GM23338 (cell line): ENCODE results near the gene PHACTR1. TPM values are rescaled to one million over a fixed set of nuclear protein-coding genes. Genes with fewer than 3 reads are reported as not detected.

Experiments used
- ATAC-seq: fragments of 200-7000 bp; cut with Tn5 transposase; 3 replicates; pipeline ENCODE4 v1.9.1; 2020
- DNase-seq: peaks from one replicate; pipeline ENCODE4 v3.0.0-alpha.2; 2015; ENCODE audit warnings: low spot score
- H2AFZ ChIP-seq: fragments of 200-600 bp; sonication (generic); 2 replicates; pipeline ENCODE4 v1.8.0; 2016; ENCODE audit warnings: antibody characterized with exemption, mild to moderate bottlenecking, moderate library complexity
- H3F3A ChIP-seq: fragments of 200-600 bp; sonication (generic); replicated peaks from 2 replicates; pipeline ENCODE4 v1.8.0; 2017; ENCODE audit warnings: antibody characterized with exemption, mixed run types, low read depth
- H3K27ac ChIP-seq: fragments of 200-600 bp; sonication (generic); 2 replicates; pipeline ENCODE4 v1.6.1; 2016; ENCODE audit warnings: low read depth
- H3K27me3 ChIP-seq: fragments of 200-600 bp; sonication (generic); 2 replicates; pipeline ENCODE4 v1.8.0; 2016; ENCODE audit warnings: mild to moderate bottlenecking, mixed run types, moderate library complexity; ENCODE audit not compliant: insufficient read depth
- H3K36me3 ChIP-seq: fragments of 200-600 bp; sonication (generic); 2 replicates; pipeline ENCODE4 v1.8.0; 2016; ENCODE audit warnings: mild to moderate bottlenecking; ENCODE audit not compliant: insufficient read depth
- H3K4me1 ChIP-seq: fragments of 200-600 bp; sonication (generic); 2 replicates; pipeline ENCODE4 v1.8.0; 2016; ENCODE audit warnings: mild to moderate bottlenecking, moderate library complexity; ENCODE audit not compliant: insufficient read depth
- H3K4me2 ChIP-seq: fragments of 200-600 bp; sonication (generic); 2 replicates; pipeline ENCODE4 v1.7.1; 2017; ENCODE audit warnings: mixed run types
- H3K4me3 ChIP-seq: fragments of 200-600 bp; sonication (generic); 2 replicates; pipeline ENCODE4 v1.6.1; 2016; ENCODE audit warnings: mixed run types
- H3K79me2 ChIP-seq: fragments of 200-600 bp; sonication (generic); replicated peaks from 2 replicates; pipeline ENCODE4 v1.8.0; 2017; ENCODE audit warnings: mild to moderate bottlenecking; ENCODE audit not compliant: insufficient read depth
- H3K9me2 ChIP-seq: fragments of 200-600 bp; sonication (generic); 2 replicates; pipeline ENCODE4 v1.8.0; 2017; ENCODE audit not compliant: insufficient read depth
- H4K20me1 ChIP-seq: fragments of 200-600 bp; sonication (generic); replicated peaks from 2 replicates; pipeline ENCODE4 v1.8.0; 2017; ENCODE audit warnings: mild to moderate bottlenecking; ENCODE audit not compliant: insufficient read depth
- H3K27ac Mint-ChIP-seq: 2 replicates; pipeline ENCODE4 v1.8.0; 2020; ENCODE audit warnings: inconsistent platforms, mild to moderate bottlenecking, moderate library complexity, mixed read lengths
- H3K27me3 Mint-ChIP-seq: 3 replicates; pipeline ENCODE4 v1.8.0; 2022; ENCODE audit warnings: low read depth, mild to moderate bottlenecking, moderate library complexity, mixed read lengths, inconsistent platforms; ENCODE audit not compliant: insufficient read depth, poor library complexity
- H3K36me3 Mint-ChIP-seq: 3 replicates; pipeline ENCODE4 v1.8.0; 2021; ENCODE audit warnings: low read depth, mild to moderate bottlenecking, inconsistent platforms, moderate library complexity, mixed read lengths
- H3K4me1 Mint-ChIP-seq: 3 replicates; pipeline ENCODE4 v1.8.0; 2020; ENCODE audit warnings: mild to moderate bottlenecking, inconsistent platforms, mixed read lengths
- H3K4me3 Mint-ChIP-seq: 3 replicates; pipeline ENCODE4 v1.8.0; 2021; ENCODE audit warnings: moderate library complexity, mild to moderate bottlenecking, inconsistent platforms, mixed read lengths
- H3K9me3 Mint-ChIP-seq: 3 replicates; pipeline ENCODE4 v1.8.0; 2020; ENCODE audit warnings: moderate library complexity, mild to moderate bottlenecking, inconsistent platforms, mixed read lengths
- EZH2 ChIP-seq: fragments of 200-600 bp; sonication (generic); IDR thresholded peaks from one replicate; pipeline ENCODE4 v1.8.0; 2017; ENCODE audit warnings: antibody characterized with exemption, mild to moderate bottlenecking, low read depth; ENCODE audit not compliant: unreplicated experiment
- EZH2phosphoT487 ChIP-seq: fragments of 200-600 bp; sonication (generic); IDR thresholded peaks from one replicate; pipeline ENCODE4 v1.8.1; 2018; ENCODE audit warnings: antibody characterized with exemption; ENCODE audit not compliant: unreplicated experiment
- JUNB ChIP-seq: IDR thresholded peaks from one replicate; pipeline ENCODE4 v1.6.1; 2016; ENCODE audit warnings: antibody characterized with exemption; ENCODE audit not compliant: unreplicated experiment
- NANOG ChIP-seq: IDR thresholded peaks from 2 replicates; pipeline ENCODE4 v1.6.1; 2016; ENCODE audit warnings: antibody characterized with exemption, borderline replicate concordance
- POLR2AphosphoS5 ChIP-seq: IDR thresholded peaks from 2 replicates; pipeline ENCODE4 v1.6.1; 2016; ENCODE audit warnings: antibody characterized with exemption, low read depth
- STAT1 ChIP-seq: IDR thresholded peaks from one replicate; pipeline ENCODE4 v1.6.1; 2016; ENCODE audit warnings: antibody characterized with exemption; ENCODE audit not compliant: unreplicated experiment
- ZNF114 ChIP-seq: fragments of 250-450 bp; sonication (Bioruptor Pico); IDR thresholded peaks from 2 replicates; pipeline ENCODE4 v1.5.0; 2020; ENCODE audit warnings: mild to moderate bottlenecking, moderate library complexity
- ZNF331 ChIP-seq: fragments of 250-450 bp; sonication (Bioruptor Pico); IDR thresholded peaks from 2 replicates; pipeline ENCODE4 v1.5.0; 2020; ENCODE audit warnings: low read depth, mild to moderate bottlenecking, moderate library complexity
- polyA plus RNA-seq: library from polyadenylated mRNA; unstranded; fragments of >200 nt; fragmentation: Nextera tagmentation; extraction: Ambion mirVana; gene quantifications from 2 replicates; pipeline ENCODE4 v1.2.1, GENCODE V29; 2016
- total RNA-seq: library from RNA; depleted of rRNA; stranded (reverse); fragments of >200 nt; shearing (Covaris generic); gene quantifications from 2 replicates; pipeline ENCODE4 v1.2.3, GENCODE V29; 2014
- TF ChIP-seq, protein P1 (sequence below): fragments of 250-450 bp; sonication (Bioruptor Pico); IDR thresholded peaks from 2 replicates; pipeline ENCODE4 v1.5.0; 2020; ENCODE audit warnings: mild to moderate bottlenecking, moderate library complexity
- TF ChIP-seq, protein P2 (sequence below), 2 experiments: fragments of 200-600 bp in 1 of 2; sonication (generic) in 1 of 2; conservative IDR thresholded peaks; 2 replicates each; pipeline versions ENCODE4 v1.5.1 to v1.6.1; 2016 to 2017; ENCODE audit warnings: antibody characterized with exemption in 2 of 2, low read depth in 2 of 2, mild to moderate bottlenecking in 2 of 2, moderate library complexity in 1 of 2
- TF ChIP-seq, protein P3 (sequence below): IDR thresholded peaks from one replicate; pipeline ENCODE4 v1.6.1; 2018; ENCODE audit warnings: antibody characterized with exemption; ENCODE audit not compliant: unreplicated experiment
- TF ChIP-seq, protein P4 (sequence below): IDR thresholded peaks from 2 replicates; pipeline ENCODE4 v1.6.1; 2016; ENCODE audit warnings: antibody characterized with exemption

The PHACTR1 gene
- total and polyA plus RNA-seq, 2 experiments from 2014 or later = 5.9 to 19.3 TPM

DNA sequence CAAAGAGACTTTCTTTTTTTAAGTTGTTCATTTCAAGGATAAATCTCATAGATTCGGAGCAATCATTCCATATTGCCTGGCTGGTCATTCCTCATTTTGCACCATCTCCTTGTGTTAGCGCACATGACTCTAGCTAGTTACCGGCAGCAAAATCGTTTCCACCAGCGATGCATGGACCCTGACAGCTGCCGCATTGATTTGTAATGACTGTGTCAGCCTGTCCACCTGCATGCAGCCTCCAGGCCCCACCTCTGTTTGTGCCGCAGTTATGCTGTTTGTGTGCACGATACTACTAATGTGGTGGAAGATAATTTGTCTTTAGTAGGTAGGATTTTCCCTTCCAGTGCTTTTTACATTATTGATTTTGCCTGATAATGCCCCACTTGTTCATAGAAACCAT, 447.7 kb downstream of the PHACTR1 start (continued):
- TF ChIP-seq, protein P1, sequence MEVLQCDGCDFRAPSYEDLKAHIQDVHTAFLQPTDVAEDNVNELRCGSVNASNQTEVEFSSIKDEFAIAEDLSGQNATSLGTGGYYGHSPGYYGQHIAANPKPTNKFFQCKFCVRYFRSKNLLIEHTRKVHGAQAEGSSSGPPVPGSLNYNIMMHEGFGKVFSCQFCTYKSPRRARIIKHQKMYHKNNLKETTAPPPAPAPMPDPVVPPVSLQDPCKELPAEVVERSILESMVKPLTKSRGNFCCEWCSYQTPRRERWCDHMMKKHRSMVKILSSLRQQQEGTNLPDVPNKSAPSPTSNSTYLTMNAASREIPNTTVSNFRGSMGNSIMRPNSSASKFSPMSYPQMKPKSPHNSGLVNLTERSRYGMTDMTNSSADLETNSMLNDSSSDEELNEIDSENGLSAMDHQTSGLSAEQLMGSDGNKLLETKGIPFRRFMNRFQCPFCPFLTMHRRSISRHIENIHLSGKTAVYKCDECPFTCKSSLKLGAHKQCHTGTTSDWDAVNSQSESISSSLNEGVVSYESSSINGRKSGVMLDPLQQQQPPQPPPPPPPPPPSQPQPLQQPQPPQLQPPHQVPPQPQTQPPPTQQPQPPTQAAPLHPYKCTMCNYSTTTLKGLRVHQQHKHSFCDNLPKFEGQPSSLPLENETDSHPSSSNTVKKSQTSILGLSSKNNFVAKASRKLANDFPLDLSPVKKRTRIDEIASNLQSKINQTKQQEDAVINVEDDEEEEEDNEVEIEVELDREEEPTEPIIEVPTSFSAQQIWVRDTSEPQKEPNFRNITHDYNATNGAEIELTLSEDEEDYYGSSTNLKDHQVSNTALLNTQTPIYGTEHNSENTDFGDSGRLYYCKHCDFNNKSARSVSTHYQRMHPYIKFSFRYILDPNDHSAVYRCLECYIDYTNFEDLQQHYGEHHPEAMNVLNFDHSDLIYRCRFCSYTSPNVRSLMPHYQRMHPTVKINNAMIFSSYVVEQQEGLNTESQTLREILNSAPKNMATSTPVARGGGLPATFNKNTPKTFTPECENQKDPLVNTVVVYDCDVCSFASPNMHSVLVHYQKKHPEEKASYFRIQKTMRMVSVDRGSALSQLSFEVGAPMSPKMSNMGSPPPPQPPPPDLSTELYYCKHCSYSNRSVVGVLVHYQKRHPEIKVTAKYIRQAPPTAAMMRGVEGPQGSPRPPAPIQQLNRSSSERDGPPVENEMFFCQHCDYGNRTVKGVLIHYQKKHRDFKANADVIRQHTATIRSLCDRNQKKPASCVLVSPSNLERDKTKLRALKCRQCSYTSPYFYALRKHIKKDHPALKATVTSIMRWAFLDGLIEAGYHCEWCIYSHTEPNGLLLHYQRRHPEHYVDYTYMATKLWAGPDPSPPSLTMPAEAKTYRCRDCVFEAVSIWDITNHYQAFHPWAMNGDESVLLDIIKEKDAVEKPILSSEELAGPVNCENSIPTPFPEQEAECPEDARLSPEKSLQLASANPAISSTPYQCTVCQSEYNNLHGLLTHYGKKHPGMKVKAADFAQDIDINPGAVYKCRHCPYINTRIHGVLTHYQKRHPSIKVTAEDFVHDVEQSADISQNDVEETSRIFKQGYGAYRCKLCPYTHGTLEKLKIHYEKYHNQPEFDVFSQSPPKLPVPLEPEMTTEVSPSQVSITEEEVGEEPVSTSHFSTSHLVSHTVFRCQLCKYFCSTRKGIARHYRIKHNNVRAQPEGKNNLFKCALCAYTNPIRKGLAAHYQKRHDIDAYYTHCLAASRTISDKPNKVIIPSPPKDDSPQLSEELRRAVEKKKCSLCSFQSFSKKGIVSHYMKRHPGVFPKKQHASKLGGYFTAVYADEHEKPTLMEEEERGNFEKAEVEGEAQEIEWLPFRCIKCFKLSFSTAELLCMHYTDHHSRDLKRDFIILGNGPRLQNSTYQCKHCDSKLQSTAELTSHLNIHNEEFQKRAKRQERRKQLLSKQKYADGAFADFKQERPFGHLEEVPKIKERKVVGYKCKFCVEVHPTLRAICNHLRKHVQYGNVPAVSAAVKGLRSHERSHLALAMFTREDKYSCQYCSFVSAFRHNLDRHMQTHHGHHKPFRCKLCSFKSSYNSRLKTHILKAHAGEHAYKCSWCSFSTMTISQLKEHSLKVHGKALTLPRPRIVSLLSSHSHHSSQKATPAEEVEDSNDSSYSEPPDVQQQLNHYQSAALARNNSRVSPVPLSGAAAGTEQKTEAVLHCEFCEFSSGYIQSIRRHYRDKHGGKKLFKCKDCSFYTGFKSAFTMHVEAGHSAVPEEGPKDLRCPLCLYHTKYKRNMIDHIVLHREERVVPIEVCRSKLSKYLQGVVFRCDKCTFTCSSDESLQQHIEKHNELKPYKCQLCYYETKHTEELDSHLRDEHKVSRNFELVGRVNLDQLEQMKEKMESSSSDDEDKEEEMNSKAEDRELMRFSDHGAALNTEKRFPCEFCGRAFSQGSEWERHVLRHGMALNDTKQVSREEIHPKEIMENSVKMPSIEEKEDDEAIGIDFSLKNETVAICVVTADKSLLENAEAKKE (CRISPR knock-in tag) = no peak
- TF ChIP-seq NANOG (no peak), EZH2phosphoT487 (no peak), JUNB (no peak), STAT1 (no peak)

DNA sequence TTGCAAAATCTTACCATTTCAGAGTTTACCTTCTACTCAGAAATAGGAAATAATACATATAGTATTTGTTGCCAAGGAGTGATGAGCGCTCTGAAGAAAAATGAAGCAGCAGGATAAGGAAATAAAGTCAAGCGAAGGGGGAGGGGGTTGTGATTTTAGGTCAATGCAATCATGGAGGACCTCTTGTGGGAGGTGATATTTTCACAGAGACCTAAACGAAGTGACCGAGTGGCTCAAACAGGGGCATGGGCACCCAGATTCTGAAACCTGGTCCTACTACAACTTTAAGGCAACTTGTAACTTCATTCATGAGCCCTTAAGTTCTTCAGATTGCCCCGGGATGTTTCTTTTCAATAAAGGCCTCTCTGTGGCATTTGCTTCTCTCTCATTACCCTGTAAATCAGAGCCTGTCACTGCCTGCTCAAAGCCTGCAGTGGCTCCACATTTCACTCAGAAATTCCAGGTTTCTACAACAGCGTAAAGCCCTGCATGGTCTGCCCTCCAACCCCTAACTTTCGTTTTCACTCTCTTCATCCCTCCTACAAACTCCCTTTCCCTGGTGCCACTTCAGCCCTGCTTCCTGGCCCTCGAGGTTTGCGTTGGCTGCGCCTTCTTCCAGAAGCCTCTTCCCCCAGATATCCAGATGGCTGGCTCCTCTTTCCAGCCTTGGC, 449.1 kb downstream of the PHACTR1 start:
- Histone ChIP-seq H3K27ac (no peak overlapping the region), H2AFZ (no peak overlapping the region), H3K9me2 (no peaks in the 10 kb centered on the region), H3F3A (no peaks in the 10 kb centered on the region), H3K27me3 (no peaks in the 10 kb centered on the region), H3K4me3 (no peak overlapping the region), H4K20me1 (no peaks in the 10 kb centered on the region), H3K36me3 (no peaks in the 10 kb centered on the region), H3K79me2 (no peaks in the 10 kb centered on the region), H3K4me1 (no peaks in the 10 kb centered on the region), H3K4me2 (no peak overlapping the region)
- Mint-ChIP-seq H3K4me1 (peaks cover 9% of the 10 kb centered on the region; the same call in 2 of the 3 replicates), H3K36me3 (no peaks in the 10 kb centered on the region), H3K27ac (no peak overlapping the region), H3K4me3 (no peak overlapping the region), H3K27me3 (peaks cover 3% of the 10 kb centered on the region), H3K9me3 (no peaks in the 10 kb centered on the region)
- DNase-seq = no peak
- no peak for ATAC-seq
- TF ChIP-seq, protein P2, sequence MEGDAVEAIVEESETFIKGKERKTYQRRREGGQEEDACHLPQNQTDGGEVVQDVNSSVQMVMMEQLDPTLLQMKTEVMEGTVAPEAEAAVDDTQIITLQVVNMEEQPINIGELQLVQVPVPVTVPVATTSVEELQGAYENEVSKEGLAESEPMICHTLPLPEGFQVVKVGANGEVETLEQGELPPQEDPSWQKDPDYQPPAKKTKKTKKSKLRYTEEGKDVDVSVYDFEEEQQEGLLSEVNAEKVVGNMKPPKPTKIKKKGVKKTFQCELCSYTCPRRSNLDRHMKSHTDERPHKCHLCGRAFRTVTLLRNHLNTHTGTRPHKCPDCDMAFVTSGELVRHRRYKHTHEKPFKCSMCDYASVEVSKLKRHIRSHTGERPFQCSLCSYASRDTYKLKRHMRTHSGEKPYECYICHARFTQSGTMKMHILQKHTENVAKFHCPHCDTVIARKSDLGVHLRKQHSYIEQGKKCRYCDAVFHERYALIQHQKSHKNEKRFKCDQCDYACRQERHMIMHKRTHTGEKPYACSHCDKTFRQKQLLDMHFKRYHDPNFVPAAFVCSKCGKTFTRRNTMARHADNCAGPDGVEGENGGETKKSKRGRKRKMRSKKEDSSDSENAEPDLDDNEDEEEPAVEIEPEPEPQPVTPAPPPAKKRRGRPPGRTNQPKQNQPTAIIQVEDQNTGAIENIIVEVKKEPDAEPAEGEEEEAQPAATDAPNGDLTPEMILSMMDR (conservative IDR thresholded peaks at IDR 0.05; ENCODE audit: low read depth in 2 of 2) = no peak
- no peak for TF ChIP-seq POLR2AphosphoS5
- TF ChIP-seq STAT1 = no peak
- TF ChIP-seq, protein P3, sequence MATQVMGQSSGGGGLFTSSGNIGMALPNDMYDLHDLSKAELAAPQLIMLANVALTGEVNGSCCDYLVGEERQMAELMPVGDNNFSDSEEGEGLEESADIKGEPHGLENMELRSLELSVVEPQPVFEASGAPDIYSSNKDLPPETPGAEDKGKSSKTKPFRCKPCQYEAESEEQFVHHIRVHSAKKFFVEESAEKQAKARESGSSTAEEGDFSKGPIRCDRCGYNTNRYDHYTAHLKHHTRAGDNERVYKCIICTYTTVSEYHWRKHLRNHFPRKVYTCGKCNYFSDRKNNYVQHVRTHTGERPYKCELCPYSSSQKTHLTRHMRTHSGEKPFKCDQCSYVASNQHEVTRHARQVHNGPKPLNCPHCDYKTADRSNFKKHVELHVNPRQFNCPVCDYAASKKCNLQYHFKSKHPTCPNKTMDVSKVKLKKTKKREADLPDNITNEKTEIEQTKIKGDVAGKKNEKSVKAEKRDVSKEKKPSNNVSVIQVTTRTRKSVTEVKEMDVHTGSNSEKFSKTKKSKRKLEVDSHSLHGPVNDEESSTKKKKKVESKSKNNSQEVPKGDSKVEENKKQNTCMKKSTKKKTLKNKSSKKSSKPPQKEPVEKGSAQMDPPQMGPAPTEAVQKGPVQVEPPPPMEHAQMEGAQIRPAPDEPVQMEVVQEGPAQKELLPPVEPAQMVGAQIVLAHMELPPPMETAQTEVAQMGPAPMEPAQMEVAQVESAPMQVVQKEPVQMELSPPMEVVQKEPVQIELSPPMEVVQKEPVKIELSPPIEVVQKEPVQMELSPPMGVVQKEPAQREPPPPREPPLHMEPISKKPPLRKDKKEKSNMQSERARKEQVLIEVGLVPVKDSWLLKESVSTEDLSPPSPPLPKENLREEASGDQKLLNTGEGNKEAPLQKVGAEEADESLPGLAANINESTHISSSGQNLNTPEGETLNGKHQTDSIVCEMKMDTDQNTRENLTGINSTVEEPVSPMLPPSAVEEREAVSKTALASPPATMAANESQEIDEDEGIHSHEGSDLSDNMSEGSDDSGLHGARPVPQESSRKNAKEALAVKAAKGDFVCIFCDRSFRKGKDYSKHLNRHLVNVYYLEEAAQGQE = no peak
- TF ChIP-seq EZH2 = no peak
- no peak for TF ChIP-seq EZH2phosphoT487
- no peak for TF ChIP-seq NANOG
- TF ChIP-seq, protein P4, sequence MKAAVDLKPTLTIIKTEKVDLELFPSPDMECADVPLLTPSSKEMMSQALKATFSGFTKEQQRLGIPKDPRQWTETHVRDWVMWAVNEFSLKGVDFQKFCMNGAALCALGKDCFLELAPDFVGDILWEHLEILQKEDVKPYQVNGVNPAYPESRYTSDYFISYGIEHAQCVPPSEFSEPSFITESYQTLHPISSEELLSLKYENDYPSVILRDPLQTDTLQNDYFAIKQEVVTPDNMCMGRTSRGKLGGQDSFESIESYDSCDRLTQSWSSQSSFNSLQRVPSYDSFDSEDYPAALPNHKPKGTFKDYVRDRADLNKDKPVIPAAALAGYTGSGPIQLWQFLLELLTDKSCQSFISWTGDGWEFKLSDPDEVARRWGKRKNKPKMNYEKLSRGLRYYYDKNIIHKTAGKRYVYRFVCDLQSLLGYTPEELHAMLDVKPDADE = no peak
- no peak for TF ChIP-seq JUNB
- no peak for TF ChIP-seq ZNF114 (CRISPR knock-in tag)
- TF ChIP-seq ZNF331 (CRISPR knock-in tag) = no peak
